Breast epithelium (tissue), 3 donors: Measurements from ENCODE around the gene SLC6A9.

ENCODE experiments used
- POLR2A ChIP-seq: fragments of 450-650 bp; IDR thresholded peaks from one replicate; pipeline ENCODE4 v1.6.1; 2016; ENCODE audit warnings: antibody characterized with exemption, mild to moderate bottlenecking, moderate library complexity
- POLR2AphosphoS5 ChIP-seq, 3 donors: sonication (generic); formaldehyde crosslinking; IDR thresholded peaks; one replicate each; pipeline ENCODE4 v1.6.1; 2017; ENCODE audit warnings: antibody characterized with exemption in 3 of 3
- TF ChIP-seq, protein P1 (sequence below), 3 donors: fragments of 450-650 bp; IDR thresholded peaks; one replicate each; pipeline ENCODE4 v1.5.1; 2016 to 2017; ENCODE audit warnings: antibody characterized with exemption in 3 of 3, mild to moderate bottlenecking in 3 of 3, moderate library complexity in 3 of 3

DNA sequence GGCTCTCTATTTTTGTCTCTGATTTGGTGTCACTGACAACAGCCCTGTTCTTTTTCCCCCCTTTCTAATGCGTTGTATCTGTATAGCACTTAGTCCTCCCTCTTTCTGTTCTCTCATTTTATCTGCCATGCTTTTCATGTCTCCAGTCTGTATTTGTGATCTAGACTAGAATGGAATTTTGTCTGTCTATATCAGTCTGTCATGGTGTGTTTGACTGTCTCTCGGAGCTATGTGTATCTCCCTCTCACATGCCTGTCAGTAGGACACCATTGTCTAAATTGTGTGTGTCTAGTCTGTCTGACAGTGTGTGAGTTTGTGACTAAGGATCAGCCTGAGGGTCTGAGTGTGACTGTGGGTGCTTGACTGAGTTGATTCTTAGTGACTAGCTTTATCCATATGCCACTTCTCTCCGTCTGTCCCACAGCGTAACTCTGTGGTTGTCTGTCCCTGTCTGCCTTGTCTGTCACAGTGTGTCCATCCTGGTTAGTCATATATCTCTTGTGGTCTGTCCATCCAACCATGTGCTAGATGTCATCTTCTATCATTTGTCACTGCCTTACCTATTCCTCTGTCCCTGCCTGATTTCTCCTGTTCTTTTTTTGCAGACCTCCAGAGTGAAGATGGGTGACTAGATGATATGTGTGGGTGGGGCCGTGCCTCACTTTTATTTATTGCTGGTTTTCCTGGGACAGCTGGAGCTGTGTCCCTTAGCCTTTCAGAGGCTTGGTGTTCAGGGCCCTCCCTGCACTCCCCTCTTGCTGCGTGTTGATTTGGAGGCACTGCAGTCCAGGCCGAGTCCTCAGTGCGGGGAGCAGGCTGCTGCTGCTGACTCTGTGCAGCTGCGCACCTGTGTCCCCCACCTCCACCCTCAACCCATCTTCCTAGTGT lies 53.6 kb downstream of the SLC6A9 start:
- no peak for TF ChIP-seq POLR2A
- TF ChIP-seq, protein P1, sequence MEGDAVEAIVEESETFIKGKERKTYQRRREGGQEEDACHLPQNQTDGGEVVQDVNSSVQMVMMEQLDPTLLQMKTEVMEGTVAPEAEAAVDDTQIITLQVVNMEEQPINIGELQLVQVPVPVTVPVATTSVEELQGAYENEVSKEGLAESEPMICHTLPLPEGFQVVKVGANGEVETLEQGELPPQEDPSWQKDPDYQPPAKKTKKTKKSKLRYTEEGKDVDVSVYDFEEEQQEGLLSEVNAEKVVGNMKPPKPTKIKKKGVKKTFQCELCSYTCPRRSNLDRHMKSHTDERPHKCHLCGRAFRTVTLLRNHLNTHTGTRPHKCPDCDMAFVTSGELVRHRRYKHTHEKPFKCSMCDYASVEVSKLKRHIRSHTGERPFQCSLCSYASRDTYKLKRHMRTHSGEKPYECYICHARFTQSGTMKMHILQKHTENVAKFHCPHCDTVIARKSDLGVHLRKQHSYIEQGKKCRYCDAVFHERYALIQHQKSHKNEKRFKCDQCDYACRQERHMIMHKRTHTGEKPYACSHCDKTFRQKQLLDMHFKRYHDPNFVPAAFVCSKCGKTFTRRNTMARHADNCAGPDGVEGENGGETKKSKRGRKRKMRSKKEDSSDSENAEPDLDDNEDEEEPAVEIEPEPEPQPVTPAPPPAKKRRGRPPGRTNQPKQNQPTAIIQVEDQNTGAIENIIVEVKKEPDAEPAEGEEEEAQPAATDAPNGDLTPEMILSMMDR (IDR thresholded peaks at IDR 0.05): no peak
- TF ChIP-seq POLR2AphosphoS5 (IDR thresholded peaks at IDR 0.05): no peak
